Right atrium auricular region (tissue), 2 donors: ENCODE measurements around the gene SIDT1. TPM values are rescaled to one million over a fixed set of nuclear protein-coding genes. Genes with fewer than 3 reads are reported as not detected.
A peak's percentile ranks its signal among the peaks of the same experiment; 100 is the strongest.

Experiments
- DNase-seq: peaks from one replicate; pipeline ENCODE4 v3.0.0-alpha.2; 2019; ENCODE audit warnings: low spot score
- H3K27ac ChIP-seq, 2 donors: fragments of 200-600 bp; sonication (generic); 1 replicate in 1 of 2; 2 replicates in 1 of 2; pipeline ENCODE4 v1.5.1; 2016 to 2019
- H3K27me3 ChIP-seq, 2 donors: fragments of 200-600 bp; sonication (generic); one replicate each; pipeline versions ENCODE4 v1.5.1 to v1.6.0; 2017 to 2019
- H3K36me3 ChIP-seq: fragments of 200-600 bp; sonication (generic); one replicate; pipeline ENCODE4 v1.5.1; 2016
- H3K4me1 ChIP-seq, 2 donors: fragments of 200-600 bp; sonication (generic); one replicate each; pipeline versions ENCODE4 v1.5.1 to v1.6.0; 2017 to 2019
- H3K4me3 ChIP-seq, 2 donors: fragments of 200-600 bp; sonication (generic); 1 replicate in 1 of 2; 2 replicates in 1 of 2; pipeline ENCODE4 v1.5.1; 2017 to 2019; ENCODE audit warnings: mild to moderate bottlenecking in 1 of 2, moderate library complexity in 1 of 2
- H3K9me3 ChIP-seq, 2 donors: fragments of 200-600 bp; sonication (generic); one replicate each; pipeline ENCODE4 v1.5.1; 2019
- CTCF ChIP-seq, 2 donors: fragments of 200-600 bp; sonication (generic); IDR thresholded peaks; one replicate each; pipeline ENCODE4 v1.5.1; 2019; ENCODE audit warnings: antibody characterized with exemption in 2 of 2
- total RNA-seq, 2 donors: library from RNA; depleted of rRNA; stranded (reverse); fragments of >200 nt; gene quantifications; one replicate each; pipeline ENCODE4 v1.1.0, GENCODE V29; 2016

SIDT1 gene
- total RNA-seq, 2 donors from 2014 or later: 0.15 to 0.16 TPM

- TF ChIP-seq CTCF (IDR thresholded peaks at IDR 0.05): no peak
- no peaks in the 10 kb centered on the region for H3K4me1 ChIP-seq
- no peak overlapping the region for H3K27ac ChIP-seq
- H3K4me3 ChIP-seq: no peak overlapping the region
- H3K27me3 ChIP-seq: no peaks in the 10 kb centered on the region
- no peaks in the 10 kb centered on the region for H3K36me3 ChIP-seq
- no peak for DNase-seq
- no peaks in the 10 kb centered on the region for H3K9me3 ChIP-seq
These were observed 106.6 kb downstream of the SIDT1 start for GRCh38 chr3:113638910-113639309.

GRCh38 chr3:113643583-113643982 is 111.2 kb downstream of the SIDT1 start:
- TF ChIP-seq CTCF (IDR thresholded peaks at IDR 0.05): no peak
- DNase-seq: no peak
- H3K4me3 ChIP-seq: no peak overlapping the region

GRCh38 chr3:113648524-113648923 is 116.2 kb downstream of the SIDT1 start:
- H3K27ac ChIP-seq: no peak overlapping the region
- H3K4me1 ChIP-seq: peaks cover 0 to 5% of the 10 kb centered on the region in 2 donors
- no peak for DNase-seq
- H3K27me3 ChIP-seq: no peaks in the 10 kb centered on the region
- no peak for TF ChIP-seq CTCF (IDR thresholded peaks at IDR 0.05)
- H3K9me3 ChIP-seq: peaks cover 0 to 9% of the 10 kb centered on the region in 2 donors
- no peak overlapping the region for H3K4me3 ChIP-seq
- H3K36me3 ChIP-seq: no peaks in the 10 kb centered on the region

More at GRCh38 chr3:113643583-113643982, 111.2 kb downstream of the SIDT1 start:
- Histone ChIP-seq H3K4me1 (peaks cover 0 to 5% of the 10 kb centered on the region in 2 donors), H3K27me3 (no peaks in the 10 kb centered on the region), H3K27ac (no peak overlapping the region), H3K36me3 (no peaks in the 10 kb centered on the region), H3K9me3 (peaks cover 0 to 9% of the 10 kb centered on the region in 2 donors)

- TF ChIP-seq CTCF (IDR thresholded peaks at IDR 0.05): no peak
- Histone ChIP-seq H3K27me3 (no peaks in the 10 kb centered on the region), H3K27ac (no peak overlapping the region), H3K4me3 (no peak overlapping the region), H3K36me3 (no peaks in the 10 kb centered on the region), H3K9me3 (peaks cover 0 to 9% of the 10 kb centered on the region in 2 donors), H3K4me1 (peaks cover 0 to 5% of the 10 kb centered on the region in 2 donors)
- DNase-seq: no peak
These were observed 117.0 kb downstream of the SIDT1 start for GRCh38 chr3:113649174-113649845.

- H3K4me3 ChIP-seq: no peak overlapping the region
- no peak for TF ChIP-seq CTCF (IDR thresholded peaks at IDR 0.05)
- H3K27me3 ChIP-seq: no peaks in the 10 kb centered on the region
- peak overlapping the region in 1 of 2 donors; percentile 49 for H3K27ac ChIP-seq
- H3K9me3 ChIP-seq: no peaks in the 10 kb centered on the region
- DNase-seq: no peak
- peaks cover 0 to 4% of the 10 kb centered on the region in 2 donors for H3K4me1 ChIP-seq
- H3K36me3 ChIP-seq: no peaks in the 10 kb centered on the region
These were observed 122.0 kb downstream of the SIDT1 start for GRCh38 chr3:113654310-113654709.

GRCh38 chr3:113654851-113655250 is 122.5 kb downstream of the SIDT1 start:
- TF ChIP-seq CTCF (IDR thresholded peaks at IDR 0.05): no peak
- no peaks in the 10 kb centered on the region for H3K27me3 ChIP-seq
- H3K36me3 ChIP-seq: peaks cover 2% of the 10 kb centered on the region
- no peak overlapping the region for H3K4me3 ChIP-seq
- peaks cover 0 to 5% of the 10 kb centered on the region in 2 donors for H3K4me1 ChIP-seq
- peak overlapping the region in 1 of 2 donors; percentile 49 for H3K27ac ChIP-seq
- no peaks in the 10 kb centered on the region for H3K9me3 ChIP-seq
- no peak for DNase-seq
